ENCODE results near the gene IRX6. TPM values are rescaled to one million over a fixed set of nuclear protein-coding genes. Genes with fewer than 3 reads are reported as not detected.

IRX6 gene
- total RNA-seq (2013), result not detected
- polyA plus RNA-seq (not detected), polyA minus RNA-seq (not detected in 2 replicates), total RNA-seq (0 to 0.48 (median 0.06) reads per million in 11 experiments)

DNA sequence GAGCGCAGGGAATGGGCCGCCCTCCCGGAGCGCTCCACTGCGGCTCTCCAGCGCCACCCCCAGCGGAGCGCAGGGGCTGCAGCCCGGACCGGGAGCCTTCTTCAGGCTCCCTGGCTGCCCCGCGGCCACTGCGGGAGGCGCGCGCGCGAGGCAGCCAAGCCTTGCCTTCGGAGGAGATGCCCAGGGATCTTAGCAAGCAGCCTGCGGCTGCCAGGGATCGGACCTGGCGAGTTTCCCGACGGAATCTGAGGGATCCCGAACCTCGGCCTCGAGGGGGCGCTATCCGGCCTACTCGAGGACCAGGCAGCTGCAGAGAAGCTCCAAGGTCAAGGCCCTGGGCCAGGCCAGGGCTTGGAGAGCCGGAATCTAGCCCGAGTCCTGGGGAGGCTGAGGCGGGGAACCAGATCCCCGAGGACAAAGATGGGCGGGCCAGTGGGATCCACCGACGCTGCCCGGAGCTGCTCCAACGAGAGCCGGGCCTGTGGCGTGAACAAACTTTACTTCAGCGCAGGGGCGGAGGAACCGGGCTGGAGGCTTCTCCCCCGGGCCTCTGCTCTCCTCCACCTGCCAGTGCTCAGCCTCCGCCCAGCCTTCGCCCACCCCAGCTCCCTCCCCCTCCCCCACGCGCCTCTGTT, at the start of gene IRX6:
Gene IRX6 (plus strand): TSS at position 567 of the 635 bp plus-strand sequence. CDS start 889 bp downstream, outside the sequence.
- H3K27ac ChIP-seq (ENCODE audit: low read depth in 1 of 2, low read length in 2 of 2), result no peak within 1 kb of the TSS
- H4K20me1 ChIP-seq (ENCODE audit: insufficient read depth, low read length), result no peaks in the 10 kb centered on the region
- intact Hi-C loops (cut with micrococcal nuclease), result no loop called here
- Mint-ChIP-seq H3K36me3 (no peaks in the 10 kb centered on the region), H3K9me3 (peaks cover 0 to 5% (median 0%) of the 10 kb centered on the region in 7 donors), H3K4me3 (peak within 1 kb of the TSS in 1 of 2 donors; percentile 77), H3K27me3 (ENCODE audit: low read depth in 3 of 3) (peaks cover 56 to 84% (median 64%) of the 10 kb centered on the region in 3 donors), H3K4me1 (no peaks in the 10 kb centered on the region), H3K27ac (no peak within 1 kb of the TSS)
- H3K4me3 ChIP-seq (replicated peaks in 1 of 3; ENCODE audit: low read depth in 2 of 3, low read length in 3 of 3), result no peak within 1 kb of the TSS
- H3K36me3 ChIP-seq (replicated peaks in 1 of 2; ENCODE audit: control insufficient read depth in 1 of 2, insufficient read depth in 2 of 2, low read length in 2 of 2), result no peaks in the 10 kb centered on the region
- TF ChIP-seq, protein P1, sequence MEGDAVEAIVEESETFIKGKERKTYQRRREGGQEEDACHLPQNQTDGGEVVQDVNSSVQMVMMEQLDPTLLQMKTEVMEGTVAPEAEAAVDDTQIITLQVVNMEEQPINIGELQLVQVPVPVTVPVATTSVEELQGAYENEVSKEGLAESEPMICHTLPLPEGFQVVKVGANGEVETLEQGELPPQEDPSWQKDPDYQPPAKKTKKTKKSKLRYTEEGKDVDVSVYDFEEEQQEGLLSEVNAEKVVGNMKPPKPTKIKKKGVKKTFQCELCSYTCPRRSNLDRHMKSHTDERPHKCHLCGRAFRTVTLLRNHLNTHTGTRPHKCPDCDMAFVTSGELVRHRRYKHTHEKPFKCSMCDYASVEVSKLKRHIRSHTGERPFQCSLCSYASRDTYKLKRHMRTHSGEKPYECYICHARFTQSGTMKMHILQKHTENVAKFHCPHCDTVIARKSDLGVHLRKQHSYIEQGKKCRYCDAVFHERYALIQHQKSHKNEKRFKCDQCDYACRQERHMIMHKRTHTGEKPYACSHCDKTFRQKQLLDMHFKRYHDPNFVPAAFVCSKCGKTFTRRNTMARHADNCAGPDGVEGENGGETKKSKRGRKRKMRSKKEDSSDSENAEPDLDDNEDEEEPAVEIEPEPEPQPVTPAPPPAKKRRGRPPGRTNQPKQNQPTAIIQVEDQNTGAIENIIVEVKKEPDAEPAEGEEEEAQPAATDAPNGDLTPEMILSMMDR (IDR thresholded peaks at IDR 0.05), result peak; percentile 9
- H3K4me1 ChIP-seq (ENCODE audit: control insufficient read depth in 1 of 2, insufficient read depth in 2 of 2, low read length in 2 of 2), result no peaks in the 10 kb centered on the region
- no peak within 1 kb of the TSS for H2AFZ ChIP-seq (ENCODE audit: insufficient read depth, low read depth, low read length, poor library complexity, severe bottlenecking)
- peaks cover 29 to 72% of the 10 kb centered on the region in 2 donors for H3K27me3 ChIP-seq (ENCODE audit: control insufficient read depth in 2 of 2, insufficient read depth in 2 of 2, low read length in 2 of 2)
- H3K9me3 ChIP-seq (replicated peaks in 1 of 2; ENCODE audit: control insufficient read depth in 1 of 2, insufficient read depth in 1 of 2, low read length in 2 of 2), result peaks cover 0 to 8% of the 10 kb centered on the region in 2 donors
- H3K79me2 ChIP-seq (ENCODE audit: insufficient read depth, low read length), result no peaks in the 10 kb centered on the region
- WGBS (ENCODE audit: insufficient coverage), result 5% methylated on average over 45 of the region's 49 CpGs
- no peak for DNase-seq
- no peak within 1 kb of the TSS for H3K9ac ChIP-seq (ENCODE audit: insufficient read depth, low read length, poor library complexity, severe bottlenecking)
- H3K4me2 ChIP-seq (replicated peaks; ENCODE audit: extremely low read depth, low read length, poor library complexity, severe bottlenecking), result no peak within 1 kb of the TSS

DNA sequence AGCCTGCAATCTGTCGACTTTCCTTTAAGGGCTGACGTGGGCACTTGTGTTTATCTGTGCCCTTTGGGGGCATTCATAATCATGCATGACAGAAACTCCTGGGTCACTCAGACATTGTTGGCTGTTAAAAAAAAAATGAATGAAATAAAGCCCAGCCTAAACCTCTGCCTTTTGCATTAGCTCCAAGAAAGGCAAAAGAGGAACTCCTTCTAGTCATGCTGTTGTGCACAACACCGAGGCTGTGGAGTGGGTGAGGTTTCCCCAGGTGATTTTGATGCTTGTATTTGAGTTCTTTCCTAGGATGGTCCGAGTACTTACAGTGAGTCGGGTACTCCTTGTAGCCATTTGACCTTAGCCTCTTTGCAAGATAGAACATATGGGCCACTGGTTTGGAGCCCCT, 49.6 kb upstream of the IRX6 start:
- Histone ChIP-seq H3K27ac (ENCODE audit: low read depth in 1 of 2, low read length in 2 of 2) (no peak overlapping the region), H3K9me3 (replicated peaks in 1 of 2; ENCODE audit: control insufficient read depth in 1 of 2, insufficient read depth in 1 of 2, low read length in 2 of 2) (no peaks in the 10 kb centered on the region), H3K4me3 (replicated peaks in 1 of 3; ENCODE audit: low read depth in 2 of 3, low read length in 3 of 3) (no peak overlapping the region), H3K4me2 (replicated peaks; ENCODE audit: extremely low read depth, low read length, poor library complexity, severe bottlenecking) (no peak overlapping the region), H2AFZ (ENCODE audit: insufficient read depth, low read depth, low read length, poor library complexity, severe bottlenecking) (no peak overlapping the region), H3K27me3 (ENCODE audit: control insufficient read depth in 2 of 2, insufficient read depth in 2 of 2, low read length in 2 of 2) (no peaks in the 10 kb centered on the region), H4K20me1 (ENCODE audit: insufficient read depth, low read length) (no peaks in the 10 kb centered on the region), H3K79me2 (ENCODE audit: insufficient read depth, low read length) (no peaks in the 10 kb centered on the region), H3K4me1 (ENCODE audit: control insufficient read depth in 1 of 2, insufficient read depth in 2 of 2, low read length in 2 of 2) (no peaks in the 10 kb centered on the region), H3K9ac (ENCODE audit: insufficient read depth, low read length, poor library complexity, severe bottlenecking) (no peak overlapping the region), H3K36me3 (replicated peaks in 1 of 2; ENCODE audit: control insufficient read depth in 1 of 2, insufficient read depth in 2 of 2, low read length in 2 of 2) (no peaks in the 10 kb centered on the region)
- H3K4me1 Mint-ChIP-seq, result no peaks in the 10 kb centered on the region
- H3K4me3 Mint-ChIP-seq, result no peak overlapping the region
- no peaks in the 10 kb centered on the region for H3K9me3 Mint-ChIP-seq
- WGBS (ENCODE audit: insufficient coverage), result 52% methylated on average over 4 of the region's 5 CpGs
- intact Hi-C loops (cut with micrococcal nuclease), result no loop called here
- H3K27ac Mint-ChIP-seq, result no peak overlapping the region
- no peak for DNase-seq
- H3K36me3 Mint-ChIP-seq, result no peaks in the 10 kb centered on the region
- TF ChIP-seq, protein P1 (IDR thresholded peaks at IDR 0.05), result no peak
- peaks cover 1 to 4% (median 3%) of the 10 kb centered on the region in 3 donors for H3K27me3 Mint-ChIP-seq (ENCODE audit: low read depth in 3 of 3)
